ENCODE measurements around the gene NR2F6. TPM values are rescaled to one million over a fixed set of nuclear protein-coding genes. Genes with fewer than 3 reads are reported as not detected.

The NR2F6 gene
- polyA plus RNA-seq, 1 donor (not counting 4 experiments of a cell fraction or from before 2014, with no cell fraction given): 12.3 TPM

DNA sequence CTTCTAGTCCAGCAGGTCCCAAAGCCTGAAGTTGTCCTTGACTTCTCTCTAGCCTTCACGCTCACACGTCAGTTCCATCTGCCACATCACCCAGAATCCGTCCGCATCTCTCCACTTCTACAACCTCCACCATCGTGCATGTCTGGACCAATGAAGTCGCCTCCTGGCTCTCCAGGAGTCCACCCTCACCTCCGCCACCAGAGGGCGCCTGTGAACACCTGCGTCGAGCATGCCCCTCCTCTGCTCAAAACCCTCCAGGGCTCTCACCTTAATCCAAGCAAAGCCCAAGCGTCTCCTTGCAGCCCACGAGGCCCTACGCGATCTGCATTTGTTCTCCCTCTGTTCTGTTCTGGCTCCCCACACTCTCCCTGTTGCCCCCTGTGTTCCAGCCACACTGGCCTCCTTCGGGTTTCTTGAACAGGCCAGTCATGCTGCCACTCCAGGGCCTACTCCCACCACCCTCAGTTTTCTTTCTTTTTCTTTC is 15.2 kb upstream of the NR2F6 start:
- Histone ChIP-seq H3K27me3 (ENCODE audit: control insufficient read depth, extremely low read depth, insufficient read depth, low read length) (no peaks in the 10 kb centered on the region), H3K79me2 (ENCODE audit: control insufficient read depth, insufficient read depth, low read length) (no peaks in the 10 kb centered on the region), H3K36me3 (ENCODE audit: control insufficient read depth in 2 of 2, extremely low read depth in 1 of 2, insufficient read depth in 2 of 2, low read length in 2 of 2) (no peaks in the 10 kb centered on the region), H3K4me1 (ENCODE audit: control insufficient read depth, extremely low read depth, insufficient read depth, low read length) (no peaks in the 10 kb centered on the region), H3K9ac (ENCODE audit: control insufficient read depth, extremely low read depth, insufficient read depth, low read length) (no peak overlapping the region), H2AFZ (ENCODE audit: control insufficient read depth, low read length) (peak overlapping the region; percentile 75), H3K4me2 (ENCODE audit: control insufficient read depth, extremely low read depth, insufficient read depth, low read depth, low read length) (no peak overlapping the region), H3K27ac (ENCODE audit: control insufficient read depth, insufficient read depth, low read length) (no peak overlapping the region), H4K20me1 (ENCODE audit: control insufficient read depth, extremely low read depth, insufficient read depth, low read length) (no peaks in the 10 kb centered on the region), H3K9me3 (ENCODE audit: control insufficient read depth, low read depth, low read length) (peaks cover 5% of the 10 kb centered on the region), H3K9me1 (ENCODE audit: control insufficient read depth, extremely low read depth, insufficient read depth, low read length) (no peaks in the 10 kb centered on the region), H3K4me3 (ENCODE audit: control insufficient read depth in 2 of 3, extremely low read depth in 1 of 3, insufficient read depth in 2 of 3, low read depth in 1 of 3, low read length in 3 of 3) (no peak overlapping the region)
- FAIRE-seq (peak; percentile 73), DNase-seq (ENCODE audit: low read depth, low spot score) (peak; percentile 49)
- TF ChIP-seq, protein P1, sequence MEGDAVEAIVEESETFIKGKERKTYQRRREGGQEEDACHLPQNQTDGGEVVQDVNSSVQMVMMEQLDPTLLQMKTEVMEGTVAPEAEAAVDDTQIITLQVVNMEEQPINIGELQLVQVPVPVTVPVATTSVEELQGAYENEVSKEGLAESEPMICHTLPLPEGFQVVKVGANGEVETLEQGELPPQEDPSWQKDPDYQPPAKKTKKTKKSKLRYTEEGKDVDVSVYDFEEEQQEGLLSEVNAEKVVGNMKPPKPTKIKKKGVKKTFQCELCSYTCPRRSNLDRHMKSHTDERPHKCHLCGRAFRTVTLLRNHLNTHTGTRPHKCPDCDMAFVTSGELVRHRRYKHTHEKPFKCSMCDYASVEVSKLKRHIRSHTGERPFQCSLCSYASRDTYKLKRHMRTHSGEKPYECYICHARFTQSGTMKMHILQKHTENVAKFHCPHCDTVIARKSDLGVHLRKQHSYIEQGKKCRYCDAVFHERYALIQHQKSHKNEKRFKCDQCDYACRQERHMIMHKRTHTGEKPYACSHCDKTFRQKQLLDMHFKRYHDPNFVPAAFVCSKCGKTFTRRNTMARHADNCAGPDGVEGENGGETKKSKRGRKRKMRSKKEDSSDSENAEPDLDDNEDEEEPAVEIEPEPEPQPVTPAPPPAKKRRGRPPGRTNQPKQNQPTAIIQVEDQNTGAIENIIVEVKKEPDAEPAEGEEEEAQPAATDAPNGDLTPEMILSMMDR (optimal IDR thresholded peaks at IDR 0.05 in 1 of 3, IDR thresholded peaks at IDR 0.05 in 1 of 3, conservative IDR thresholded peaks at IDR 0.05 in 1 of 3; ENCODE audit: extremely low read depth in 1 of 3, insufficient read depth in 2 of 3, low read length in 3 of 3): peak; percentile 95 to 98 (median 98)
- no peak for TF ChIP-seq EZH2 (IDR thresholded peaks at IDR 0.05; ENCODE audit: low read length)
- dilution Hi-C loops (cut with MboI; ENCODE audit: extremely low pct_ligation_motif_present, low sequenced_read_pairs): no loop called here

- dilution Hi-C loops (cut with MboI; ENCODE audit: extremely low pct_ligation_motif_present, low sequenced_read_pairs): no loop called here
These were observed 14.2 kb upstream of the NR2F6 start for GRCh38 chr19:17259934-17260333.

More at GRCh38 chr19:17259934-17260333, 14.2 kb upstream of the NR2F6 start:
- Histone ChIP-seq H3K9ac (ENCODE audit: control insufficient read depth, extremely low read depth, insufficient read depth, low read length) (no peak overlapping the region), H3K9me1 (ENCODE audit: control insufficient read depth, extremely low read depth, insufficient read depth, low read length) (no peaks in the 10 kb centered on the region), H3K4me1 (ENCODE audit: control insufficient read depth, extremely low read depth, insufficient read depth, low read length) (no peaks in the 10 kb centered on the region), H3K27me3 (ENCODE audit: control insufficient read depth, extremely low read depth, insufficient read depth, low read length) (no peaks in the 10 kb centered on the region), H3K4me3 (ENCODE audit: control insufficient read depth in 2 of 3, extremely low read depth in 1 of 3, insufficient read depth in 2 of 3, low read depth in 1 of 3, low read length in 3 of 3) (no peak overlapping the region), H3K9me3 (ENCODE audit: control insufficient read depth, low read depth, low read length) (peaks cover 5% of the 10 kb centered on the region), H3K4me2 (ENCODE audit: control insufficient read depth, extremely low read depth, insufficient read depth, low read depth, low read length) (no peak overlapping the region), H2AFZ (ENCODE audit: control insufficient read depth, low read length) (no peak overlapping the region), H3K79me2 (ENCODE audit: control insufficient read depth, insufficient read depth, low read length) (no peaks in the 10 kb centered on the region), H3K36me3 (ENCODE audit: control insufficient read depth in 2 of 2, extremely low read depth in 1 of 2, insufficient read depth in 2 of 2, low read length in 2 of 2) (no peaks in the 10 kb centered on the region), H4K20me1 (ENCODE audit: control insufficient read depth, extremely low read depth, insufficient read depth, low read length) (no peaks in the 10 kb centered on the region), H3K27ac (ENCODE audit: control insufficient read depth, insufficient read depth, low read length) (no peak overlapping the region)
- FAIRE-seq (no peak), DNase-seq (ENCODE audit: low read depth, low spot score) (no peak)
- TF ChIP-seq EZH2 (IDR thresholded peaks at IDR 0.05; ENCODE audit: low read length): no peak
- TF ChIP-seq, protein P1 (optimal IDR thresholded peaks at IDR 0.05 in 1 of 3, IDR thresholded peaks at IDR 0.05 in 1 of 3, conservative IDR thresholded peaks at IDR 0.05 in 1 of 3; ENCODE audit: extremely low read depth in 1 of 3, insufficient read depth in 2 of 3, low read length in 3 of 3): no peak

Data from keratinocyte (primary cell).